Activated naive CD4-positive, alpha-beta T cell treated with anti-CD3 and anti-CD28 coated beads for 36 hours (primary cell): Measurements from ENCODE around the gene GMFB. TPM values are rescaled to one million over a fixed set of nuclear protein-coding genes. Genes with fewer than 3 reads are reported as not detected.
"Not testable (repeated sequence)": the region's sequence is repeated elsewhere in the genome, so short reads cannot be mapped to it uniquely, and the experiment has no call there.

Experiments used
- CTCF ChIA-PET: fragments of 350-600 bp; sonication (Branson Sonifier 250); formaldehyde crosslinking; loops from one replicate; lab custom pipeline; 2021; ENCODE audit warnings: antibody characterized with exemption; lab: Charles Lee
- DNase-seq: peaks from one replicate; pipeline ENCODE4 v3.0.0-alpha.2; 2020
- H3K27ac Mint-ChIP-seq: one replicate; pipeline ENCODE4 v1.8.0; 2021; ENCODE audit warnings: mild to moderate bottlenecking, mixed read lengths
- H3K27me3 Mint-ChIP-seq: one replicate; pipeline ENCODE4 v1.8.0; 2021; ENCODE audit warnings: low read depth, mixed read lengths
- H3K36me3 Mint-ChIP-seq: one replicate; pipeline ENCODE4 v1.8.0; 2021; ENCODE audit warnings: low read depth, mixed read lengths
- H3K4me1 Mint-ChIP-seq: one replicate; pipeline ENCODE4 v1.8.0; 2021; ENCODE audit warnings: low read depth, mixed read lengths
- H3K4me3 Mint-ChIP-seq: one replicate; pipeline ENCODE4 v1.8.0; 2021; ENCODE audit warnings: mild to moderate bottlenecking, moderate library complexity, mixed read lengths
- H3K9me3 Mint-ChIP-seq: one replicate; pipeline ENCODE4 v1.8.0; 2021; ENCODE audit warnings: mixed read lengths
- intact Hi-C: fragments of 100-400 bp; cut with micrococcal nuclease; formaldehyde crosslinking; loops from one replicate; pipeline ENCODE4 v1.15.1; 2023
- total RNA-seq, 2 experiments: library from RNA; stranded (reverse); gene quantifications; one replicate each; pipeline ENCODE4 v1.2.3, GENCODE V29; 2021

GMFB gene
- total RNA-seq, 2 experiments from 2014 or later, result 29.5 to 33.4 TPM

GRCh38 chr14:54475911-54476310, 12.9 kb downstream of the GMFB start:
- intact Hi-C loops, result no loop called here
- Mint-ChIP-seq H3K27ac (no peak overlapping the region), H3K9me3 (no peaks in the 10 kb centered on the region), H3K4me1 (peaks cover 15% of the 10 kb centered on the region), H3K36me3 (peaks cover 30% of the 10 kb centered on the region), H3K4me3 (no peak overlapping the region), H3K27me3 (no peaks in the 10 kb centered on the region)
- CTCF ChIA-PET, result no interaction called here
- no peak for DNase-seq

- Mint-ChIP-seq H3K4me1 (peaks cover 15% of the 10 kb centered on the region), H3K27me3 (no peaks in the 10 kb centered on the region), H3K4me3 (no peak overlapping the region), H3K27ac (no peak overlapping the region), H3K36me3 (peaks cover 27% of the 10 kb centered on the region), H3K9me3 (no peaks in the 10 kb centered on the region)
- no peak for DNase-seq
- intact Hi-C loops, result no loop called here
- CTCF ChIA-PET, result no interaction called here
Measured at GRCh38 chr14:54475187-54475899, 13.4 kb downstream of the GMFB start.

GRCh38 chr14:54474232-54474793, 14.5 kb downstream of the GMFB start:
- Mint-ChIP-seq H3K4me1 (peaks cover 15% of the 10 kb centered on the region), H3K4me3 (no peak overlapping the region), H3K27me3 (no peaks in the 10 kb centered on the region), H3K27ac (no peak overlapping the region), H3K36me3 (peaks cover 30% of the 10 kb centered on the region), H3K9me3 (no peaks in the 10 kb centered on the region)
- CTCF ChIA-PET, result interaction anchor here (0.6 to 0.9 kb wide), 2 partner anchors 14 to 274 kb away, joined by 3 to 7 read pairs; partner anchors contain the start of gene GMFB
- intact Hi-C loops, result no loop called here
- DNase-seq, result no peak

GRCh38 chr14:54472315-54472714, 16.5 kb downstream of the GMFB start:
- Mint-ChIP-seq H3K27ac (no peak overlapping the region), H3K27me3 (no peaks in the 10 kb centered on the region)

GRCh38 chr14:54471641-54472040, 17.1 kb downstream of the GMFB start:
- H3K36me3 Mint-ChIP-seq, result peaks cover 31% of the 10 kb centered on the region
- peaks cover 8% of the 10 kb centered on the region for H3K4me1 Mint-ChIP-seq
- no peak overlapping the region for H3K4me3 Mint-ChIP-seq
- intact Hi-C loops, result no loop called here
- CTCF ChIA-PET, result no interaction called here
- no peak for DNase-seq
- no peaks in the 10 kb centered on the region for H3K27me3 Mint-ChIP-seq
- no peak overlapping the region for H3K27ac Mint-ChIP-seq
- peaks cover 9% of the 10 kb centered on the region for H3K9me3 Mint-ChIP-seq

More at GRCh38 chr14:54472315-54472714, 16.5 kb downstream of the GMFB start:
- CTCF ChIA-PET, result no interaction called here
- intact Hi-C loops, result no loop called here
- Mint-ChIP-seq H3K36me3 (peaks cover 34% of the 10 kb centered on the region), H3K4me1 (peaks cover 11% of the 10 kb centered on the region), H3K9me3 (peaks cover 8% of the 10 kb centered on the region), H3K4me3 (no peak overlapping the region)
- DNase-seq, result no peak

GRCh38 chr14:54470701-54471100, 18.1 kb downstream of the GMFB start:
- Mint-ChIP-seq H3K4me3 (no peak overlapping the region), H3K36me3 (peaks cover 23% of the 10 kb centered on the region), H3K9me3 (peaks cover 9% of the 10 kb centered on the region), H3K27me3 (no peaks in the 10 kb centered on the region), H3K27ac (no peak overlapping the region), H3K4me1 (peaks cover 2% of the 10 kb centered on the region)
- DNase-seq, result no peak
- CTCF ChIA-PET, result interaction anchor here (0.6 kb wide), 1 partner anchor 15 kb away, joined by 3 read pairs; no protein-coding TSS in a partner anchor
- intact Hi-C loops, result no loop called here

- Mint-ChIP-seq H3K4me3 (no peak overlapping the region), H3K9me3 (peaks cover 9% of the 10 kb centered on the region), H3K36me3 (peaks cover 15% of the 10 kb centered on the region), H3K27me3 (no peaks in the 10 kb centered on the region), H3K27ac (no peak overlapping the region), H3K4me1 (peaks cover 3% of the 10 kb centered on the region)
- DNase-seq, result no peak
- CTCF ChIA-PET, result no interaction called here
- intact Hi-C loops, result no loop called here
Measured at GRCh38 chr14:54467280-54467679, 21.5 kb downstream of the GMFB start.

- peaks cover 9% of the 10 kb centered on the region for H3K9me3 Mint-ChIP-seq
- CTCF ChIA-PET, result interaction anchor here (0.7 to 1.0 kb wide), 2 partner anchors 11 to 24 kb away, joined by 5 read pairs; no protein-coding TSS in a partner anchor
- no peak for DNase-seq
Measured at GRCh38 chr14:54465654-54466053, 23.1 kb downstream of the GMFB start.

GRCh38 chr14:54462048-54462447, 26.7 kb downstream of the GMFB start:
- no peak overlapping the region for H3K4me3 Mint-ChIP-seq
- no peak for DNase-seq
- H3K27me3 Mint-ChIP-seq, result no peaks in the 10 kb centered on the region
- intact Hi-C loops, result no loop called here
- no peaks in the 10 kb centered on the region for H3K36me3 Mint-ChIP-seq
- H3K4me1 Mint-ChIP-seq, result peaks cover 7% of the 10 kb centered on the region
- H3K27ac Mint-ChIP-seq, result no peak overlapping the region
- H3K9me3 Mint-ChIP-seq, result peaks cover 4% of the 10 kb centered on the region
- CTCF ChIA-PET, result interaction anchor here (0.7 kb wide), 1 partner anchor 65 kb away, joined by 3 read pairs; no protein-coding TSS in a partner anchor

More at GRCh38 chr14:54465654-54466053, 23.1 kb downstream of the GMFB start:
- H3K36me3 Mint-ChIP-seq, result peaks cover 12% of the 10 kb centered on the region
- peaks cover 7% of the 10 kb centered on the region for H3K4me1 Mint-ChIP-seq
- H3K4me3 Mint-ChIP-seq, result no peak overlapping the region
- intact Hi-C loops, result no loop called here
- no peaks in the 10 kb centered on the region for H3K27me3 Mint-ChIP-seq
- no peak overlapping the region for H3K27ac Mint-ChIP-seq

- no peak overlapping the region for H3K27ac Mint-ChIP-seq
- no peaks in the 10 kb centered on the region for H3K36me3 Mint-ChIP-seq
- no peak for DNase-seq
- no peak overlapping the region for H3K4me3 Mint-ChIP-seq
- peaks cover 4% of the 10 kb centered on the region for H3K9me3 Mint-ChIP-seq
- CTCF ChIA-PET, result no interaction called here
- H3K4me1 Mint-ChIP-seq, result peaks cover 7% of the 10 kb centered on the region
- no peaks in the 10 kb centered on the region for H3K27me3 Mint-ChIP-seq
- intact Hi-C loops, result no loop called here
Measured at GRCh38 chr14:54459106-54459505, 29.7 kb downstream of the GMFB start.

GRCh38 chr14:54458536-54458935, 30.2 kb downstream of the GMFB start:
- H3K27ac Mint-ChIP-seq, H3K27me3 Mint-ChIP-seq: not testable (repeated sequence)

GRCh38 chr14:54457609-54457996, 31.2 kb downstream of the GMFB start:
- Mint-ChIP-seq H3K27ac (no peak overlapping the region), H3K4me3 (no peak overlapping the region), H3K4me1 (peaks cover 4% of the 10 kb centered on the region), H3K9me3 (peaks cover 4% of the 10 kb centered on the region), H3K36me3 (no peaks in the 10 kb centered on the region), H3K27me3 (no peaks in the 10 kb centered on the region)
- no peak for DNase-seq
- CTCF ChIA-PET, result no interaction called here
- intact Hi-C loops, result no loop called here

More at GRCh38 chr14:54458536-54458935, 30.2 kb downstream of the GMFB start:
- DNase-seq, H3K4me1 Mint-ChIP-seq, H3K36me3 Mint-ChIP-seq, H3K4me3 Mint-ChIP-seq, intact Hi-C loops, CTCF ChIA-PET, H3K9me3 Mint-ChIP-seq: not testable (repeated sequence)
